Fibroblast of pulmonary artery (primary cell): Measurements from ENCODE around the gene PPAT.

Source experiments
- DNase-seq: peaks from one replicate; pipeline ENCODE4 v3.0.0-alpha.2; 2010; ENCODE audit warnings: low read depth
- H3K4me3 ChIP-seq: replicated peaks from 2 replicates; pipeline ENCODE4 v1.5.1; 2011; ENCODE audit warnings: low read depth, mild to moderate bottlenecking, control low read depth, low read length, moderate library complexity
- CTCF ChIP-seq: IDR thresholded peaks from 2 replicates; pipeline ENCODE4 v1.5.1; 2011; ENCODE audit warnings: mild to moderate bottlenecking, control low read depth, low read length, inconsistent platforms; ENCODE audit errors: missing control alignments

PPAT gene

DNA sequence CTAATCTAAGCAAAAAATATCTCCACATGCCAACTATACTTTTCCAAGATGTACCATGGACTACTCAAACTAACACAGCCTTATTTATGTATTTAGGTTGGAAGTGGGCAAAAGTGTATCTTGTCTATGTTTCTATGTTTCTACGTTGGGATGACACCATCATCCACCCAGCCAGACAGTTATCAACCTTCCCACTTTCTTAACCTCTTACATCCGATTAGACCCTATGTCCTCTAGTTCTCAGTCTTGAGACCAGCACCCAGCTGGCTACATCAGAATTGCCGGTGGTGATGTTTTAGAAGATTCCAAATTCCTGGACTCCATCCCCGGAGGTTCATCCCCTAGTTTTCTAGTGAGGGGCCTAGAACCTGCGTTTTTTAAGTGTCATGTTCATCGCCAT, 47.1 kb downstream of the PPAT start:
- no peak for DNase-seq
- TF ChIP-seq CTCF: no peak
- H3K4me3 ChIP-seq: peak overlapping the region; percentile 86

GRCh38 chr4:56387023-56388001, 48.1 kb downstream of the PPAT start, which contains the start of gene AASDH:
TSS of gene AASDH (minus strand) at chr4:56387491. CDS start at chr4:56384299, 3,192 bp downstream.
- peak; percentile 97 for DNase-seq
- no peak for TF ChIP-seq CTCF
- peak within 1 kb of the TSS; percentile 86 for H3K4me3 ChIP-seq

- no peak for DNase-seq
- peak overlapping the region; percentile 41 for H3K4me3 ChIP-seq
- no peak for TF ChIP-seq CTCF
Measured at GRCh38 chr4:56386091-56386490, 49.3 kb downstream of the PPAT start.

DNA sequence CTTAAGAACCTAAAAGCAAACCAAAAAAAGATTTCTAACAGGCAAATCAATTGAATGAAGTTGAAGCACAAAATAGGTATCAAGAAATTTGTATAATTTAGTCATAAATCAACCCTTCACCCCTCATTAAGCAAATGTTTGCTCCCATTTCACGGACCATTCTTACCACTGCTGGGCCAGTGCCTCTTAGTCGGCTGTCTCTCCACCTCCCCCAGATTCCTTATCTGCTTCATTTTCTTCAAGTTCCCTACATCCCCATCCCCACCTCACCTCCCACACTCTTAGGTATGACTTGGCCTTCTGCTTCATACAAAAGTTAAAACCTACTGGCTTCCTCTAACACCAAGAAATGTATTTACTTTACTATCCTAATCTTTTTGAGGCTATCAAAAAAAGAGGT, 60.0 kb downstream of the PPAT start:
- no peak for TF ChIP-seq CTCF
- DNase-seq: peak; percentile 2
- no peak overlapping the region for H3K4me3 ChIP-seq

DNA sequence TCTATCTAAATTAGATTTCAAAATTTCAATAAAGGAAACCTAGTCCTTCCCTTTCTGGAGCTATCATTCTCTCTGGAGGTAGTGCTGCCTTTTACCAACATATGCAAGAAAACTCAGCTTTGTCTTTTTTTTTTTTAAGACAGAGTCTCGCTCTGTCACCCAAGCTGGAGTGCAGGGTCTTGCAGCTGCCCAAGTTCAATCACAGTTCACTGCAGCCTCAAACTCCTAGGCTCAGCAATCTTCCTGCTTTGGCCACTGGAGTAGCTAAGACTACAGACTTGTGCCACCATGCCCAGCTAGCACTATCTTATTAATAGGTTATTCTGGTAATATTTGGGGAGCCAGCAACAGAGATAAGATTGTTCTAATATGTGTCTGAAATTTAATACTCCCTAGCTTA, 60.5 kb downstream of the PPAT start:
- DNase-seq: no peak
- no peak overlapping the region for H3K4me3 ChIP-seq
- TF ChIP-seq CTCF: no peak

DNA sequence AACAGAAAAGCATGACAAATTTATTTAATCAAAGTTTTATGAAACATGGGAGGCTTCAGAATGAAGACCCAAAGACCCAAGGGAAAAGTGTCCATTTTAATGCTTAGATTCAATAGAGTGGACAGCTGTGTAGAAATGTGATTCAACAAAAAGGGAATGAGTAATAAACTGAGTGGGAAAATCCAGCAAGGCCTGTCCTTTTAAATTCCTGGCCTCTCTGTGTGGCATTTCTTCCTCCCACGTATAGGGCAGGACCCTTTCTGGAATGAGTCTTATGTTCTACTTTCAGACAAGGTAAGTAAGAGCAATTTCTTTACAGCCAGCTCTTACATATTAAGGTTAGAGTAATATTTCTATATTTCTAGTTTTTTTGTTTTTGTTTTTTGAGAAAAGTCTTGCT, 62.6 kb downstream of the PPAT start:
- no peak overlapping the region for H3K4me3 ChIP-seq
- TF ChIP-seq CTCF: no peak
- peak; percentile 41 for DNase-seq
